ENCODE measurements around the gene ATP2B2. TPM values are rescaled to one million over a fixed set of nuclear protein-coding genes. Genes with fewer than 3 reads are reported as not detected.

ATP2B2 gene
- polyA plus RNA-seq, 10 donors, result 0.53 to 9.3 (median 5.6) TPM

DNA sequence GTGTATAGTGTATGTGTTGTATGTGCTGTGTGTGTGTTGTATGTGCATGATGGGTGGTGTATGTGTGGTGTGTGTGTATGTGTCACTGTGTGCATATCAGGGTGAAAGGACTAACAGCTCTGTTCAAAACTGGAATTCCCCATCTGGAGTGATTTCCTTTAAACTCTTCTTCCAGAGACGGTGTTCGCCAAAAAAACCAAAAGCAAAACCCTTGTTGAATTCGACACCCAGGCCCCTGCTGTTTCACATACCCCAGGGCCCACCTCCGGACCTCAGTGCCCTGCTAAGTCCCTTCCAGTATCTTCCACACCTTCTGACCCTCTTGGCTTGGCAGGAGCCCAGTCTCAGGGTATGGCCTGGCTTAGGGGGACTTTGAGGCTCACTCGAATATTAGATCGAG lies 139.6 kb downstream of the ATP2B2 start:
- DNase-seq, result no peak

DNA sequence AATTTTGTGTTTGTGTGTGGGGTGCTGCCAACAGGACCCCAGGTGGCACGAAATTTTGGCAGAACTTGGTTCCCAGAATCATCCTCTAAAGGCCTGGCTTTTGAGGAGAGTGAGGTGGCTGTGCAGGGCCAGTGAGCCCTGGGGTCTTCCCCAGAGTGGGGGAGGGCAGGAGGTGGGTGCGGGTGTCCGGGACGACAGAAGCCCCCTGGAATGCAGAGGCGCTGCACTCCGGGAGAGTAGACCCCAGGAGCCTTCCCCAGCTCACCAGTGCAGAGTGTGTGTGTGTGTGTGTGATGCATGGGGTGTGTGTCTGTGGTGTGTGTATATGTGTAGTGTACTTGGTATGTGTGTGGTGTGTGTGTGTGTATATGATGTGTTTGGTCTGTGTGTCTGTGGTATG lies 140.1 kb downstream of the ATP2B2 start:
- DNase-seq, result no peak

- no peak for DNase-seq
These were observed 140.6 kb downstream of the ATP2B2 start for GRCh38 chr3:10364806-10365205.

GRCh38 chr3:10363935-10364334 lies 141.5 kb downstream of the ATP2B2 start:
- no peak for DNase-seq

- peak in 1 of 3 donors; percentile 24 for DNase-seq
These were observed 144.0 kb downstream of the ATP2B2 start for GRCh38 chr3:10361375-10361774.

- DNase-seq, result no peak
These were observed 144.9 kb downstream of the ATP2B2 start for GRCh38 chr3:10360478-10360877.

GRCh38 chr3:10359761-10360161 lies 145.6 kb downstream of the ATP2B2 start:
- no peak for DNase-seq

DNA sequence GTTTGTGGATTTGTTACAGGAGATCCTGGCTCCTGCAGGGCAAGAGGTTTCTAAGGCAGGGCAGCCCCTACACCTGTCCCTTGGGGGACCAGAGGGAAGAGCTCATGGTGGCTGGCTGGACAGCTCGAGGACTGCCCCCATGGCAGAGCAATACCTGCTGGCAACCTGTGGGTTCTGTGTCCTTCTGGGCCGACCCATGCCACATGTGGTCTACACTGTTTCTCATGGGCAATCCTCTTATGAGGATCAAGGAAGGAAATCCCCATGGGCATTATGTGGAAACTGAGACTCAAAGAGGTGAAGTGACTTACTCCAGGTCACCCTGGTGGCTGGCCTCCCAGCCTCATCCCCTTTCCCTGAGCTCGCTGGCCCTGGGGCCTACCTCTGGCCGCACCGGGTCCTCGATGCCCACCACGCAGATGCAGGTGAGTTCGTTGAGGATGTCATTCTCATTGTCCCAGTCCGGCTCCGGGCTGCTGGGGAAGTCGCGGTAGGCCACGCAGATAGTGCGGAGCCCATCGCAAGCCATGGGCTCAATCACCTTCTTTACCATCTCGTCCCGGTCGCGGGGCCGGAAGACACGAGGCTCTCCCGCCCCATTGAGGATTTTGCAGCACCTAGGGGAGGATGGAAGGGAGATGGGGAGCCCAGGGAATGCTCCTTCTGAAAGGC lies 146.9 kb downstream of the ATP2B2 start:
- no peak for DNase-seq

- peak in 1 of 3 donors; percentile 76 for DNase-seq
These were observed 147.6 kb downstream of the ATP2B2 start for GRCh38 chr3:10357592-10358308.

DNA sequence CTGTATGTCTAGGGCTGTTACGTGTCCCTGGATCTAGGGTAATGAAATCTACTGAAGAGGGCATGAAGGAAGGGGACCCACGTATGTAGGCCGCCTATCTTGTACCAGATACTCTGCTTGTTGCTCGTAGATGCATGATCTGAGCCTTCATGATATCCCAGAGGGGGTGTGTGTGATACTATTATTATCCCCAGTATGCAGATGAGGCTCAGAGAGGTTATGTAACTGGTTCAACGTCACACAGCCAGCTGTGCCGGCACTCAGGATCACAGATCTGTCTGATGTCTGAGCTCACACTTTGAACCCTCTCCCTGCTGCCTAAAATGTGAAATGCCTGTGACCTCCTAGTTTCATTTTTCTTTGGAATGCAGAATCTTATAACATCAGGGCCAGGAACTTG lies 148.3 kb downstream of the ATP2B2 start:
- no peak for DNase-seq

DNA sequence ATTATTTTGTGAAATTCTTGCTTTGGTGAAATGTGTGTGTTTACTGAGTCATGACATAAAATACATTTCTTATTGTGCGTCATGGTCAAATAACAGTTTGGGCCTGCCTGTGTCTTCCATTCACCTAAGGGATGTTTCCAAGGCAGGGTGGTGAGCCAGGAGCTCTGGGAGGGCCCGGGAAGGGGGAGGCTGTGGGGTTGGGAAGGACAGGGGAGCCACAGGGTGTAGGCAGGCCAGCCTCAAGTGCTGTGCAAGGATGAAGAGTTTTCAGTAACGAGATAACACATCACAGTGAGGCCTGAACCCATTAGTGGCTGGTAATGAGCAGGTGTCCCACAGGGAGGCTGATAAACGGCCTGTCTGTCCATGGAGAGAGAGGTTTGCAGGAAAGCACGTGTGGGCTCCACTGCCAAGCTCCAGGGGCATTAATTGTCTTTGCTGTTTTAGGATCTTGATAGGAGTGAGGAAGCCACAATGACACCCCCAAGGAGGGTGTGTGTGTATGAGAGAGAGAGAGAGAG lies 148.9 kb downstream of the ATP2B2 start:
- DNase-seq, result no peak

- DNase-seq, result peak in 2 of 3 donors; percentile 17 to 35
These were observed 150.9 kb downstream of the ATP2B2 start for GRCh38 chr3:10354361-10355015.

GRCh38 chr3:10353661-10354360 lies 151.6 kb downstream of the ATP2B2 start:
- no peak for DNase-seq

GRCh38 chr3:10353160-10353559 lies 152.2 kb downstream of the ATP2B2 start:
- DNase-seq, result no peak

- no peak for DNase-seq
These were observed 153.1 kb downstream of the ATP2B2 start for GRCh38 chr3:10352146-10352911.

- DNase-seq, result no peak
These were observed 154.2 kb downstream of the ATP2B2 start for GRCh38 chr3:10351013-10351735.

- no peak for DNase-seq
These were observed 154.9 kb downstream of the ATP2B2 start for GRCh38 chr3:10350324-10350985.

DNA sequence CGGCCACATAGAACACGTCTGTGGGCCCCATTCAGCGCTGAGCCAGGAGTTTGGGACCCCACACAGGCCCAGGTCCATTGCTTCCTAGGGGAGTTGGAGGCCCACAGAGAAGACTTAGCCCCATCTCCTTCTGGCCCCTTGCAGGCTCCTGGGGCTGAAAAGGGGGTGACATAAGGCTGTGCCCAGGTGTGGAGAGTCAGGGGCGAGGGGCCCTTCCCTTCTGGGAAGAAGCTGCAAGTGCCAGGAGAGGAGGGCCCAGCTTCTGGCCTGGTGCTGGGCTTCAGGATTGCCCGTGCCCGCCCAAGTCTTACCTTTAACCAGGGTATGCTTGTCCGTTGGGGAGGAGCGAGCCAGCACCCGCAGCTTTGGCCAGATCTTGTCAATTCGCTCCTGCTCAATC lies 155.6 kb downstream of the ATP2B2 start:
- DNase-seq, result no peak

GRCh38 chr3:10348404-10348721 lies 157.0 kb downstream of the ATP2B2 start:
- DNase-seq, result no peak
